Choroid plexus epithelial cell (primary cell): Measurements from ENCODE around the gene TEX2.

Experiments
- DNase-seq: peaks from one replicate; pipeline ENCODE4 v3.0.0-alpha.2; 2010; ENCODE audit warnings: low read depth
- H3K4me3 ChIP-seq: 2 replicates; pipeline ENCODE4 v1.5.1; 2011; ENCODE audit warnings: low read depth, mild to moderate bottlenecking, control low read depth, low read length, moderate library complexity
- TF ChIP-seq, protein P1 (sequence below): conservative IDR thresholded peaks from 2 replicates; pipeline ENCODE4 v1.5.1; 2011; ENCODE audit warnings: low read depth, mild to moderate bottlenecking, control low read depth, inconsistent platforms, low read length, moderate library complexity

Gene TEX2, protein sequence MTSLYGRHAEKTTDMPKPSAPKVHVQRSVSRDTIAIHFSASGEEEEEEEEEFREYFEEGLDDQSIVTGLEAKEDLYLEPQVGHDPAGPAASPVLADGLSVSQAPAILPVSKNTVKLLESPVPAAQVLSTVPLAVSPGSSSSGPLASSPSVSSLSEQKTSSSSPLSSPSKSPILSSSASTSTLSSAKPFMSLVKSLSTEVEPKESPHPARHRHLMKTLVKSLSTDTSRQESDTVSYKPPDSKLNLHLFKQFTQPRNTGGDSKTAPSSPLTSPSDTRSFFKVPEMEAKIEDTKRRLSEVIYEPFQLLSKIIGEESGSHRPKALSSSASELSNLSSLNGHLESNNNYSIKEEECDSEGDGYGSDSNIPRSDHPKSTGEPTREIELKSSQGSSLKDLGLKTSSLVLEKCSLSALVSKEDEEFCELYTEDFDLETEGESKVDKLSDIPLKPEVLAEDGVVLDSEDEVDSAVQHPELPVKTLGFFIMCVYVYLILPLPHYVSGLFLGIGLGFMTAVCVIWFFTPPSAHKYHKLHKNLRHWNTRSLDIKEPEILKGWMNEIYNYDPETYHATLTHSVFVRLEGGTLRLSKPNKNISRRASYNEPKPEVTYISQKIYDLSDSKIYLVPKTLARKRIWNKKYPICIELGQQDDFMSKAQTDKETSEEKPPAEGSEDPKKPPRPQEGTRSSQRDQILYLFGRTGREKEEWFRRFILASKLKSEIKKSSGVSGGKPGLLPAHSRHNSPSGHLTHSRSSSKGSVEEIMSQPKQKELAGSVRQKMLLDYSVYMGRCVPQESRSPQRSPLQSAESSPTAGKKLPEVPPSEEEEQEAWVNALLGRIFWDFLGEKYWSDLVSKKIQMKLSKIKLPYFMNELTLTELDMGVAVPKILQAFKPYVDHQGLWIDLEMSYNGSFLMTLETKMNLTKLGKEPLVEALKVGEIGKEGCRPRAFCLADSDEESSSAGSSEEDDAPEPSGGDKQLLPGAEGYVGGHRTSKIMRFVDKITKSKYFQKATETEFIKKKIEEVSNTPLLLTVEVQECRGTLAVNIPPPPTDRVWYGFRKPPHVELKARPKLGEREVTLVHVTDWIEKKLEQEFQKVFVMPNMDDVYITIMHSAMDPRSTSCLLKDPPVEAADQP

DNA sequence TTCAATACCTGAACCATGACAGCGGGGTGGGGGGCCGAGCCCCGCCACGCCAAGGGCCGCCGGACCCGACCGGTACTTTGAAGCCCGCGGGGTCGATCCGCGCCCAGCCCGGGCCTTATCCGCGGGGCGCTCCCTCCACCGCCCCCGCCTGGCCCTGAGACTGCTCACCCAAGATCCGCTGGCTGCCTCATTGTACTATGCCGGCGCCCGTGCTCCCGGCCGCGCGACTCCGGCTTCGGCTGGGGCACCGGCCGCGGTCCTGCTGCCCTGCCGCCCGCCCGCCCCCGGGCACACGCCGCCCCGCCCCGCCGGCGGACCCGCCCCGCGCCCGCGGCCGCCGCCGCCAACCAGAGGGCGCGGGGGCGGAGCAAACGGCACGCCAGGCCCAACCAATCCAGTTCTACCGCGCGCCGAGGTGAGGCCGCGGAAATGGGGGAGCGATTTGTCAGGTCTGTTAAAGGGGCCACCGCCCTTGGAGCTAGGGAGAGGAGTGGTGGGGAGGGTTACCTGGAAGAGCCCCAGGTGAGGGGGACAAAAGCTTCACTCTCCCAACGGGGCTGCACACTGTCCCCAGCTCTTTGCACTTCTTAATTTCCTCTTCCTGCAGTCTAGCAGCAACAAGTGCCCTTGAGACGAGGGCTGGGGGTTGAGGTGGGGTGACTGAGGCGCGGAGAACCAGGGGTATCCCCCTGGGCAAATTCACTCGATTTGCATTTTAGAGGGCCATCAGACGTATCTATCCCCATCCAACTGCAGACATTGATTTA lies at the start of gene TEX2:
Gene TEX2 (minus strand): TSS at position 261 of the 767 bp plus-strand sequence. CDS start 49,043 bp downstream, outside the sequence.
- DNase-seq = peak; percentile 84
- TF ChIP-seq, protein P1, sequence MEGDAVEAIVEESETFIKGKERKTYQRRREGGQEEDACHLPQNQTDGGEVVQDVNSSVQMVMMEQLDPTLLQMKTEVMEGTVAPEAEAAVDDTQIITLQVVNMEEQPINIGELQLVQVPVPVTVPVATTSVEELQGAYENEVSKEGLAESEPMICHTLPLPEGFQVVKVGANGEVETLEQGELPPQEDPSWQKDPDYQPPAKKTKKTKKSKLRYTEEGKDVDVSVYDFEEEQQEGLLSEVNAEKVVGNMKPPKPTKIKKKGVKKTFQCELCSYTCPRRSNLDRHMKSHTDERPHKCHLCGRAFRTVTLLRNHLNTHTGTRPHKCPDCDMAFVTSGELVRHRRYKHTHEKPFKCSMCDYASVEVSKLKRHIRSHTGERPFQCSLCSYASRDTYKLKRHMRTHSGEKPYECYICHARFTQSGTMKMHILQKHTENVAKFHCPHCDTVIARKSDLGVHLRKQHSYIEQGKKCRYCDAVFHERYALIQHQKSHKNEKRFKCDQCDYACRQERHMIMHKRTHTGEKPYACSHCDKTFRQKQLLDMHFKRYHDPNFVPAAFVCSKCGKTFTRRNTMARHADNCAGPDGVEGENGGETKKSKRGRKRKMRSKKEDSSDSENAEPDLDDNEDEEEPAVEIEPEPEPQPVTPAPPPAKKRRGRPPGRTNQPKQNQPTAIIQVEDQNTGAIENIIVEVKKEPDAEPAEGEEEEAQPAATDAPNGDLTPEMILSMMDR = no peak
- peak within 1 kb of the TSS; percentile 80 for H3K4me3 ChIP-seq

DNA sequence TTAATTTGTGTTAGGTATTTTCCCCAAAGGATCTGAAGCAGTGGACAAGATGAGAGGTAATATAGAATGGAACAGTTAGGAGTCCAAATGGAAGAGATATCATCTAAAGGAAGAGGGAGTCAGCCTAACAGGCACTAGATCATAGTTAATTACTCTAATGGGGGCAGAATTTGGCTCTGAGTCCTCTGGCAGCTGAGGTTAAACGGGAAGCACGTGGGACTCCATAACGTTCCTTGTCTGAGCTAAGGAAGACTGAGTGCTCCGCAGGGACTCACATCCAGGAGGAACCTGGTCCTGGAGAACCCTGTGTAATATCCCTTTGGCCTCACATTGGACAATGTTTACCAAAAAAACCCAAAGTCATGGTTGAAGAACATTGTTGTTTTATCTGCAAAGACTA lies 46.6 kb upstream of the TEX2 start:
- no peak for DNase-seq
- H3K4me3 ChIP-seq = no peak overlapping the region
- TF ChIP-seq, protein P1 = no peak

DNA sequence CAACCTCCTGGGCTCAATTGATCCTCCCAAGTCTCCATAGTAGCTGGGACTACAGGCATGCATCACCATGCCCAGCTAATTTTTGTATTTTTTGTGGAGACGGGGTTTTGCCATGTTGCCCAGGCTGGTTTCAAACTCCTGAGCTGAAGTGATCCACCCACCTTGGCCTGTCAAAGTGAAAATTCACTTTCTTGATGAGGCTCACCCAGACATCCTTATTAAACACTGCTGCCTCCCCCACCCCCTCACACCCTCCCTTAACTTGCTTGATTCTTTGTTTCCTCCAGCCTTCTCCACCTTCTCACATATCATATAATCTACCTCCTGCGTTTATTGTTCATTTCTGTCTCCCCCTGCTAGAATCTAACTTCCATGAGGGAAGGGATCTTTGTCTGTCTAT lies 46.0 kb upstream of the TEX2 start:
- no peak overlapping the region for H3K4me3 ChIP-seq
- no peak for DNase-seq
- TF ChIP-seq, protein P1 = no peak

DNA sequence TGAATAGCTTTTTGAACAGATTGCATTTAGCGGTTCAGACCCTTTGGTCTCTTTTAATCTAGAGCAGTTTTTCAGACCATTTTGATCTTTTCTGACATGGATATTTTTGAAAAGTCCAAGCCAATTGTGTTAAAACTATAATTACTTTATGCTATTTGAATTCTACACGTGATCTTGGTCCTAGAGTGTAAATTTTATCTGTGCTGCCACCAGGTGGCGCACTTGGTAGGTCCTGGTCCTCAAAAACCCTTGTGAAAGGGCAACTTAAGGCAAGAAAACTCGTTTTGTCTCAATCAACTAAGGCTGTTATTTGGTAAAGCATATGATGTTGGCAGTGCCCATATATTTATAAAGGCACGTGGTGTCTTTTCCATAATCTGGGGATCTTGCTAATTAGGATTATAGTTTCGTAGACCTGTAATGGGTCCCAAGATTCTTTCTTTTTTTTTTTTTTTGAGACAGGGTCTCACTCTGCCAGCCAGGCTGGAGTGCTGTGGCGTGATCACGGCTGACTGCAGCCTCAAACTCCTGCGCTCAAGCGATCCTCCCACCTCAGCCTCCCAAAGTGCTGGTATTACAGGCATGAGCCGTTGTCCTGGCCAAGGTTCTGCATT lies 43.9 kb upstream of the TEX2 start:
- peak; percentile 84 for DNase-seq
- no peak overlapping the region for H3K4me3 ChIP-seq
- TF ChIP-seq, protein P1 = peak; percentile 85

DNA sequence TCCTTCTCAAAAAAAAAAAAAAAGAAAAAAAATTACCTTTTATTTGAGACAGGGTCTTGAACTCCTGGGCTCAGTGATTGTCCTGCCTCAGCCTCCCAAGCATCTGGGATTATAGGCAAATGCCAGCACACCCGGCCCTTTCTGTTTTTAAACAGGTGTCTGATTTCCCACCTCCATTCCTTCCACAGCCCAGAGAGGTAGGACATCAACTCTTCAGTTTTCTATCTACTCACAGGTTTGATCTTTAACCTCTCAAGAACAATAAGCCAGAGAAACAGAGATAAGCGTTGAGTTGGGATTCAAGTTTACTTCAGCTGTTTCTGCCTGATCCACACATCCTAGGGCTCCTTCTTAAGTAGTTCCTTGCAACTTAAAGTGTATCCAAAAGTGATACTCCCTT lies 41.5 kb upstream of the TEX2 start:
- H3K4me3 ChIP-seq = no peak overlapping the region
- no peak for DNase-seq
- TF ChIP-seq, protein P1 = no peak

DNA sequence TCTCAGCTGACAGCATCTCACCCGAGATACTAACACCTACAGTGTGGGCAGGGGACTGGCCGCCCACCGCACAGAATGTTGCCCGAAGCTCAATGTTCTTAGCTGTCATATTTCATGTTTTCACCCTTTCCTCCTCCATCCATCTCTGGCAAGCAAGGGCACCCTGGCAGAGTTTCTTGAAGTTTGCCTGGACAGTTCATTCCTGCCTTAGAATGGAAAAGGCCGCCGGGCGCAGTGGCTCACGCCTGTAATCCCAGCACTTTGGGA lies 37.6 kb upstream of the TEX2 start:
- TF ChIP-seq, protein P1 = no peak
- no peak for DNase-seq
- H3K4me3 ChIP-seq = no peak overlapping the region
